ENCODE data around the gene GNAT3. TPM values are rescaled to one million over a fixed set of nuclear protein-coding genes. Genes with fewer than 3 reads are reported as not detected.

Gene GNAT3
- total RNA-seq, 1 donor from 2014 or later: not detected

GRCh38 chr7:80530136-80530535 is 18.3 kb upstream of the GNAT3 start:
- TF ChIP-seq, protein P1, sequence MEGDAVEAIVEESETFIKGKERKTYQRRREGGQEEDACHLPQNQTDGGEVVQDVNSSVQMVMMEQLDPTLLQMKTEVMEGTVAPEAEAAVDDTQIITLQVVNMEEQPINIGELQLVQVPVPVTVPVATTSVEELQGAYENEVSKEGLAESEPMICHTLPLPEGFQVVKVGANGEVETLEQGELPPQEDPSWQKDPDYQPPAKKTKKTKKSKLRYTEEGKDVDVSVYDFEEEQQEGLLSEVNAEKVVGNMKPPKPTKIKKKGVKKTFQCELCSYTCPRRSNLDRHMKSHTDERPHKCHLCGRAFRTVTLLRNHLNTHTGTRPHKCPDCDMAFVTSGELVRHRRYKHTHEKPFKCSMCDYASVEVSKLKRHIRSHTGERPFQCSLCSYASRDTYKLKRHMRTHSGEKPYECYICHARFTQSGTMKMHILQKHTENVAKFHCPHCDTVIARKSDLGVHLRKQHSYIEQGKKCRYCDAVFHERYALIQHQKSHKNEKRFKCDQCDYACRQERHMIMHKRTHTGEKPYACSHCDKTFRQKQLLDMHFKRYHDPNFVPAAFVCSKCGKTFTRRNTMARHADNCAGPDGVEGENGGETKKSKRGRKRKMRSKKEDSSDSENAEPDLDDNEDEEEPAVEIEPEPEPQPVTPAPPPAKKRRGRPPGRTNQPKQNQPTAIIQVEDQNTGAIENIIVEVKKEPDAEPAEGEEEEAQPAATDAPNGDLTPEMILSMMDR (conservative IDR thresholded peaks at IDR 0.05): no peak
- H3K36me3 Mint-ChIP-seq (ENCODE audit: low read depth): no peaks in the 10 kb centered on the region

DNA sequence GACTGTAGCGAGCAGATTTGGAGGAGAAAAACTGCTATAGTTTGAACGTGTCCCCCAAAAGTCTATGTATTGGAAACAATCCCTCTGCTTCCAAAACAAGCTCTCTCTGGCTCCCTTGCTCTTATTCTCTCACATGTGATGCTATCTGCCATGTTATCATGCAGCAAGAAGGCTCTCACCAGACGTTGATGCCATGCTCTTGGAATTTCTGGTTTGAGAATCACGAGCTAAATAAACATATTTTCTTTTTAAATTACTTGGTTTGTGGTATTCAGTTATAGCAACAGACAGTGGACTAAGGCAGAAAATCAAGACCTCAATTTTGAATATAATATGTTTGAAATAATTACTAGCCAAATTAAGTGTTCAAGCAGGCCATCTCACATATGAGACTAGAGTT is 17.5 kb upstream of the GNAT3 start:
- H3K27me3 Mint-ChIP-seq (ENCODE audit: low read depth): no peaks in the 10 kb centered on the region
- H3K9me3 Mint-ChIP-seq: peaks cover 7% of the 10 kb centered on the region
- TF ChIP-seq, protein P1 (conservative IDR thresholded peaks at IDR 0.05): no peak
- H3K27ac Mint-ChIP-seq (ENCODE audit: unreplicated experiment): no peak overlapping the region
- no peak for DNase-seq (ENCODE audit: low read depth, low spot score)
- H3K4me3 Mint-ChIP-seq: no peak overlapping the region
- H3K36me3 Mint-ChIP-seq (ENCODE audit: low read depth): no peaks in the 10 kb centered on the region
- no peaks in the 10 kb centered on the region for H3K4me1 Mint-ChIP-seq

More at GRCh38 chr7:80530136-80530535, 18.3 kb upstream of the GNAT3 start:
- Mint-ChIP-seq H3K4me3 (no peak overlapping the region), H3K9me3 (peaks cover 7% of the 10 kb centered on the region), H3K4me1 (no peaks in the 10 kb centered on the region), H3K27me3 (ENCODE audit: low read depth) (no peaks in the 10 kb centered on the region), H3K27ac (ENCODE audit: unreplicated experiment) (no peak overlapping the region)
- no peak for DNase-seq (ENCODE audit: low read depth, low spot score)

DNA sequence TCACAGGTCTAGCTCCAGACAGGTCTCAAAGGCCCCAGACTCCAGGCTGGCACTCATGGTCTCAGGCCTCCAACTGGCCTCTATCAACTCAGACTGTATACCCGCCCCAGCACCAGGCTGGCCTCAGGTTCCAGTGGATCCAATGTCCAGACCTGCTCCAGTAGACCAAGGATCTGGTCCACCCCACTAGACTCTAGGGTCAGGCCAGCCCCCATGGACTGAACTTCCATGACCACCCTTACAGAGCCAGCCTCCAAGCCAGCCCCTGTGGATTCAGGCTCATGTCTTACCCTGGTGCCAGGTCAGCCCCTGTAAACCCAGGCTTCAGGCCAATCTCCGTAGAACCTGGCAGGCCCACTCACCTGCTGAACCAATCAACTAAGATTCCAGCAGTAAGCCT is 16.8 kb upstream of the GNAT3 start:
- DNase-seq (ENCODE audit: low read depth, low spot score): no peak
- H3K27me3 Mint-ChIP-seq (ENCODE audit: low read depth): no peaks in the 10 kb centered on the region
- H3K27ac Mint-ChIP-seq (ENCODE audit: unreplicated experiment): no peak overlapping the region
- no peaks in the 10 kb centered on the region for H3K4me1 Mint-ChIP-seq
- TF ChIP-seq, protein P1 (conservative IDR thresholded peaks at IDR 0.05): no peak
- H3K9me3 Mint-ChIP-seq: peaks cover 7% of the 10 kb centered on the region
- no peak overlapping the region for H3K4me3 Mint-ChIP-seq
- no peaks in the 10 kb centered on the region for H3K36me3 Mint-ChIP-seq (ENCODE audit: low read depth)

- TF ChIP-seq, protein P1 (conservative IDR thresholded peaks at IDR 0.05): no peak
- Mint-ChIP-seq H3K4me1 (no peaks in the 10 kb centered on the region), H3K27me3 (ENCODE audit: low read depth) (no peaks in the 10 kb centered on the region), H3K27ac (ENCODE audit: unreplicated experiment) (no peak overlapping the region), H3K4me3 (no peak overlapping the region), H3K36me3 (ENCODE audit: low read depth) (no peaks in the 10 kb centered on the region), H3K9me3 (peaks cover 3% of the 10 kb centered on the region)
- no peak for DNase-seq (ENCODE audit: low read depth, low spot score)
These were observed 14.6 kb upstream of the GNAT3 start for GRCh38 chr7:80526472-80526871.

- TF ChIP-seq, protein P1 (conservative IDR thresholded peaks at IDR 0.05): no peak
- no peaks in the 10 kb centered on the region for H3K36me3 Mint-ChIP-seq (ENCODE audit: low read depth)
- DNase-seq (ENCODE audit: low read depth, low spot score): no peak
- no peaks in the 10 kb centered on the region for H3K27me3 Mint-ChIP-seq (ENCODE audit: low read depth)
- H3K27ac Mint-ChIP-seq (ENCODE audit: unreplicated experiment): no peak overlapping the region
- no peaks in the 10 kb centered on the region for H3K4me1 Mint-ChIP-seq
- no peak overlapping the region for H3K4me3 Mint-ChIP-seq
- no peaks in the 10 kb centered on the region for H3K9me3 Mint-ChIP-seq
These were observed 12.8 kb upstream of the GNAT3 start for GRCh38 chr7:80524693-80525092.

DNA sequence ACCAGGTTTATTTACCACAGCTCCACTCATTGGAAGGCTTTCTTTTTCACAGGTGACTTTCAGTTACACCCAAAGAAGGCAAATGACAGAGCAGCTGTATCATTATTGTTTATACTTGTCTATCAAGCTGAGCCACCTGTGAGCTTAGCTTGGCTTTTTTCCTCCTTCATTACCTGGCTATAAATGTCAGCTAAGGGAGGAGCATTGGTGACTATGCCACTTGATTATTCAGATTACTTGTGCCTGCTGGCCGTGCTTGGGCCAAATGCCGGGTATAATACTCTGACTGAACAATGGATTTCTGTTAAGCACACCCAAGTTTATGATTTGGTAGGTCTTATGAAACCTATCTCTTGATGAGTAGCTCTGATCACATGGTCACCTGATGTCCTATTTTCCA is 9.9 kb upstream of the GNAT3 start:
- Mint-ChIP-seq H3K27ac (ENCODE audit: unreplicated experiment) (no peak overlapping the region), H3K36me3 (ENCODE audit: low read depth) (no peaks in the 10 kb centered on the region), H3K27me3 (ENCODE audit: low read depth) (no peaks in the 10 kb centered on the region), H3K4me1 (no peaks in the 10 kb centered on the region), H3K9me3 (no peaks in the 10 kb centered on the region), H3K4me3 (no peak overlapping the region)
- DNase-seq (ENCODE audit: low read depth, low spot score): no peak
- TF ChIP-seq, protein P1 (conservative IDR thresholded peaks at IDR 0.05): no peak
